GM23248 (cell line): ENCODE measurements around the gene KLRC3. TPM values are rescaled to one million over a fixed set of nuclear protein-coding genes. Genes with fewer than 3 reads are reported as not detected.

Experiments
- DNase-seq: peaks from one replicate; pipeline ENCODE4 v3.0.0-alpha.2; 2015
- H2AFZ ChIP-seq: fragments of 200-600 bp; sonication (generic); 2 replicates; pipeline ENCODE4 v1.6.1; 2016; ENCODE audit warnings: antibody characterized with exemption
- H3F3A ChIP-seq: fragments of 200-600 bp; sonication (generic); 2 replicates; pipeline ENCODE4 v1.6.1; 2016; ENCODE audit warnings: mild to moderate bottlenecking, antibody characterized with exemption, mixed run types; ENCODE audit not compliant: insufficient read depth
- H3K27ac ChIP-seq: fragments of 200-600 bp; sonication (generic); 2 replicates; pipeline ENCODE4 v1.5.1; 2016; ENCODE audit warnings: mild to moderate bottlenecking
- H3K27me3 ChIP-seq: fragments of 200-600 bp; sonication (generic); replicated peaks from 2 replicates; pipeline ENCODE4 v1.6.1; 2016; ENCODE audit warnings: mild to moderate bottlenecking; ENCODE audit not compliant: insufficient read depth
- H3K36me3 ChIP-seq: fragments of 200-600 bp; sonication (generic); 2 replicates; pipeline ENCODE4 v1.6.1; 2016; ENCODE audit warnings: low read depth, mild to moderate bottlenecking
- H3K4me1 ChIP-seq: fragments of 200-600 bp; sonication (generic); 2 replicates; pipeline ENCODE4 v1.6.1; 2016; ENCODE audit warnings: mild to moderate bottlenecking; ENCODE audit not compliant: insufficient read depth
- H3K4me2 ChIP-seq: fragments of 200-600 bp; sonication (generic); one replicate; pipeline ENCODE4 v1.6.1; 2016; ENCODE audit warnings: mild to moderate bottlenecking; ENCODE audit not compliant: unreplicated experiment
- H3K4me3 ChIP-seq: fragments of 200-600 bp; sonication (generic); 2 replicates; pipeline ENCODE4 v1.5.1; 2016; ENCODE audit warnings: mild to moderate bottlenecking
- H3K79me2 ChIP-seq: fragments of 200-600 bp; sonication (generic); 2 replicates; pipeline ENCODE4 v1.6.1; 2016; ENCODE audit warnings: mild to moderate bottlenecking; ENCODE audit not compliant: insufficient read depth
- H3K9ac ChIP-seq: fragments of 200-600 bp; sonication (generic); 2 replicates; pipeline ENCODE4 v1.6.1; 2016; ENCODE audit warnings: mild to moderate bottlenecking
- H3K9me2 ChIP-seq: fragments of 200-600 bp; sonication (generic); 2 replicates; pipeline ENCODE4 v1.6.1; 2016; ENCODE audit warnings: mixed run types, mild to moderate bottlenecking, moderate library complexity; ENCODE audit not compliant: insufficient read depth
- H3K9me3 ChIP-seq: fragments of 200-600 bp; sonication (generic); one replicate; pipeline ENCODE4 v1.6.1; 2017; ENCODE audit warnings: low read depth
- H4K20me1 ChIP-seq: fragments of 200-600 bp; sonication (generic); 2 replicates; pipeline ENCODE4 v1.6.0; 2016; ENCODE audit not compliant: insufficient read depth
- EZH2 ChIP-seq: fragments of 200-600 bp; sonication (generic); IDR thresholded peaks from 2 replicates; pipeline ENCODE4 v1.6.1; 2018; ENCODE audit warnings: antibody characterized with exemption, mild to moderate bottlenecking; ENCODE audit not compliant: insufficient read depth, poor library complexity, severe bottlenecking
- EZH2phosphoT487 ChIP-seq: fragments of 200-600 bp; sonication (generic); IDR thresholded peaks from 2 replicates; pipeline ENCODE4 v1.6.1; 2018; ENCODE audit warnings: antibody characterized with exemption, moderate library complexity, mild to moderate bottlenecking, low read depth; ENCODE audit not compliant: insufficient read depth
- WGBS, 2 experiments: methylation state at CpG; one replicate each; pipeline ENCODE4 v1.1.6; 2015 to 2017; ENCODE audit warnings: low lambda C conversion rate in 2 of 2, low coverage in 1 of 2; ENCODE audit errors: missing lambda C conversion rate in 2 of 2; 5-methylcytosine and 5-hydroxymethylcytosine counted together
- in situ Hi-C: fragments of 300-500 bp; cut with MboI; formaldehyde crosslinking; loops from 2 replicates; pipeline ENCODE4 v1.15.0; 2020
- polyA plus RNA-seq: library from polyadenylated mRNA; unstranded; fragments of >200 nt; fragmentation: Nextera tagmentation; extraction: Ambion mirVana; gene quantifications from 2 replicates; pipeline ENCODE4 v1.2.1, GENCODE V29; 2016
- total RNA-seq: library from RNA; depleted of rRNA; stranded (reverse); fragments of >200 nt; shearing (Covaris generic); gene quantifications from 2 replicates; pipeline ENCODE4 v1.2.3, GENCODE V29; 2014

KLRC3 gene
- total and polyA plus RNA-seq, 2 experiments from 2014 or later = not detected

DNA sequence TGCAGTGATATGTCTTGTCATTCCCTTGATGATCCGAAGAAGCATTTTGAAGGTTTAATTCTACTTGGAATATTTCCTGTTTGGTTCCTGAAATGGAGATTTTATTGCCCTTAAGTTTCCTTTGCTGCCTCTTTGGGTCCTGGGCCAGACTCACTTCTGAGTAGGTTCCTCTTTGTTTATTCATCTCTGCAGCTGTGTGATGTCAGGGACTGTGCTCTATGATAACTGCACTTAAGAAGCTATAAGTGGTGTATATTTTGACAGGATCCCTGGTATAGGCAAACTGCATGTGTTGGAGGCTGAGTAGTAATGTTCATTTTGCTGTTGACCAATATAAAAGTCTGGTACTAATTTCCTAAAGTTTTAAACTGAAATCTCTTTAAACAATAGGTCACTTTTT lies 11.0 kb downstream of the KLRC3 start, which contains the start of gene KLRC4:
TSS of gene KLRC4 (minus strand) at position 366 of the 400 bp plus-strand sequence. CDS start at position 184, 182 bp downstream.
- H3K36me3 ChIP-seq = no peaks in the 10 kb centered on the region
- H3F3A ChIP-seq = no peaks in the 10 kb centered on the region
- no peaks in the 10 kb centered on the region for H3K4me1 ChIP-seq
- no peaks in the 10 kb centered on the region for H4K20me1 ChIP-seq
- H3K79me2 ChIP-seq = no peaks in the 10 kb centered on the region
- in situ Hi-C loops = no loop called here
- H3K27me3 ChIP-seq = no peaks in the 10 kb centered on the region
- no peak for DNase-seq
- TF ChIP-seq EZH2 = no peak
- no peak for TF ChIP-seq EZH2phosphoT487
- H3K4me3 ChIP-seq = no peak within 1 kb of the TSS
- 0% methylated on average over 1 of the region's 1 CpG for WGBS, 2 experiments
- no peak within 1 kb of the TSS for H2AFZ ChIP-seq
- no peak within 1 kb of the TSS for H3K4me2 ChIP-seq
- H3K27ac ChIP-seq = no peak within 1 kb of the TSS
- no peaks in the 10 kb centered on the region for H3K9me2 ChIP-seq
- no peak within 1 kb of the TSS for H3K9ac ChIP-seq
- H3K9me3 ChIP-seq = no peaks in the 10 kb centered on the region

GRCh38 chr12:10408842-10409241 lies 11.6 kb downstream of the KLRC3 start:
- Histone ChIP-seq H3K36me3 (no peaks in the 10 kb centered on the region), H3K9me2 (no peaks in the 10 kb centered on the region), H3K27me3 (no peaks in the 10 kb centered on the region), H3K4me1 (no peaks in the 10 kb centered on the region), H4K20me1 (no peaks in the 10 kb centered on the region), H3K9me3 (no peaks in the 10 kb centered on the region), H3F3A (no peaks in the 10 kb centered on the region), H3K4me2 (no peak overlapping the region), H3K79me2 (no peaks in the 10 kb centered on the region), H2AFZ (no peak overlapping the region), H3K4me3 (no peak overlapping the region), H3K9ac (no peak overlapping the region), H3K27ac (no peak overlapping the region)
- no peak for TF ChIP-seq EZH2
- TF ChIP-seq EZH2phosphoT487 = no peak
- DNase-seq = no peak
- in situ Hi-C loops = no loop called here
- WGBS, 2 experiments = 73 to 78% methylated on average over 3 of the region's 3 CpGs

DNA sequence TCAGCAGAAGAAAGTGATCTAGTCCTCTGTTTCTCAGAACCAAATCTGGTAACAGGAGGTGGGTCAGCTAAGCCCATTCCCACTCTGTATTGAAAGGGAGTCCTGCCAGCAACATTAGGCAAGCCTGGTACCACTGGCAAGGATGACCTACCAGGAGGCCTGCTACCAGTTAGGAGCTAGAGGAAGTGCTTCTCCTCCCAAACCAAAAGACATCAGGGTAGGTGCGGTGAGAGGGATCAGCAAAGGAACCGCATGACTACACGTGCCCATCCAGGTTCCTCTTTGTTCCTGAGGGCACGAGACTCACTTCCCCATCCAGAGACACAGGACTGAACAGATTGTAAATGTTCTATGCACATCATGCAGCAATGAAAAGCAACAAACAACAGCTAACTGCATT lies 13.7 kb downstream of the KLRC3 start:
- 66 to 76% methylated on average over 4 of the region's 4 CpGs for WGBS, 2 experiments
- Histone ChIP-seq H3K4me1 (no peaks in the 10 kb centered on the region), H4K20me1 (no peaks in the 10 kb centered on the region), H3K4me2 (no peak overlapping the region), H3K9me3 (no peaks in the 10 kb centered on the region), H3F3A (no peaks in the 10 kb centered on the region), H3K27me3 (no peaks in the 10 kb centered on the region), H3K36me3 (no peaks in the 10 kb centered on the region), H3K9ac (no peak overlapping the region), H3K9me2 (no peaks in the 10 kb centered on the region), H3K79me2 (no peaks in the 10 kb centered on the region), H3K4me3 (no peak overlapping the region), H2AFZ (no peak overlapping the region), H3K27ac (no peak overlapping the region)
- in situ Hi-C loops = no loop called here
- no peak for TF ChIP-seq EZH2
- no peak for TF ChIP-seq EZH2phosphoT487
- no peak for DNase-seq

DNA sequence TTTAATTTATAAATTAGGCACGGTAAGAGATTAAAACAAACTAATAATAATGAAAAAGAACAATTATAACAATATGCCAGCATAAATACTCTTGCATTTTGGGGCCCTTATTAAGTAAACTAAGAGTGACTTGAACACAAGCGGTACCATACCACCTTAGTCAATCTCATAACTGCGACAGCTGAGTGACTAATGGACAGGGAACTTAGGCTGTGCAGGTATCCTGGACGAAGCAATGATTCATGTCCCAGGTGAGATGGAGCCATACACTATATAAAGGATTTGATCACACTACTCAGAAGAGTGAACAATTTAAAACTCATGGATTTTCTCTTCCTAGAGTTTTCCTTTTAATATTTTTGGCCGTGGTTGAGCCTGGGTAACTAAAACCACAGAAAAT lies 15.1 kb downstream of the KLRC3 start:
- TF ChIP-seq EZH2phosphoT487 (no peak), EZH2 (no peak)
- in situ Hi-C loops = no loop called here
- Histone ChIP-seq H3K27ac (no peak overlapping the region), H3K4me3 (no peak overlapping the region), H3K9me3 (no peaks in the 10 kb centered on the region), H3K36me3 (no peaks in the 10 kb centered on the region), H2AFZ (no peak overlapping the region), H3K79me2 (no peaks in the 10 kb centered on the region), H3F3A (no peaks in the 10 kb centered on the region), H3K4me2 (no peak overlapping the region), H3K4me1 (no peaks in the 10 kb centered on the region), H3K9ac (no peak overlapping the region), H4K20me1 (no peaks in the 10 kb centered on the region), H3K9me2 (no peaks in the 10 kb centered on the region), H3K27me3 (no peaks in the 10 kb centered on the region)
- no peak for DNase-seq
- 88 to 91% methylated on average over 5 of the region's 5 CpGs for WGBS, 2 experiments

DNA sequence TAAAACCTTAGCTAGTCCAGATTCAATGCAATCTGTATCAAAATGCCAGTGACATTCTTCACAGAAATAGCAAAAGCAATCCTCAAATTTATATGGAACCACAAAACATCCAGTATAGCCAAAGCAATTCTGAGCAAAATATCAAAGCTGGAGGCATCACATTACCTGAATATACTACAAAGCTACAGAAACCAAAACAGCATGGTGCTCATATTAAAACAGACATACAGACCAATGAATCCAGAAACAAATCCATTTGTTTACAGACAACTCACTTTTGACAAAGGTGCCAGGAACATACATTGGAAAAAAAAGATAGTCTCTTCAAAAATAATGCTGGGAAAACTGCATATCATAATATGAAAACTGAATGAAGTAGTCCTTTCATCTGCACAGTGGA lies 15.6 kb downstream of the KLRC3 start:
- Histone ChIP-seq H3K9ac (no peak overlapping the region), H3K4me1 (no peaks in the 10 kb centered on the region), H3K4me3 (no peak overlapping the region), H3K79me2 (no peaks in the 10 kb centered on the region), H3K27me3 (no peaks in the 10 kb centered on the region), H2AFZ (no peak overlapping the region), H4K20me1 (no peaks in the 10 kb centered on the region), H3K36me3 (no peaks in the 10 kb centered on the region), H3K27ac (no peak overlapping the region), H3K9me2 (no peaks in the 10 kb centered on the region), H3K9me3 (no peaks in the 10 kb centered on the region), H3F3A (no peaks in the 10 kb centered on the region), H3K4me2 (no peak overlapping the region)
- DNase-seq = no peak
- in situ Hi-C loops = no loop called here
- TF ChIP-seq EZH2 (no peak), EZH2phosphoT487 (no peak)
